ENCODE data around the gene ASPSCR1. TPM values are rescaled to one million over a fixed set of nuclear protein-coding genes. Genes with fewer than 3 reads are reported as not detected.

The ASPSCR1 gene
- total and polyA plus RNA-seq, 2 of the 13 experiments (the other 11 are each of a cell fraction or from before 2014, with no cell fraction given): 274 to 314 TPM

- no peak for TF ChIP-seq GRHL1 (CRISPR knock-in tag; conservative IDR thresholded peaks at IDR 0.05)
- no peak for TF ChIP-seq ZNF207 (IDR thresholded peaks at IDR 0.05; ENCODE audit: borderline replicate concordance)
- TF ChIP-seq ELF1 (CRISPR knock-in tag; IDR thresholded peaks at IDR 0.05): no peak
- TF ChIP-seq DPF2 (CRISPR knock-in tag; IDR thresholded peaks at IDR 0.05; ENCODE audit: borderline replicate concordance, low read depth): peak; percentile 60; the same call in 1 of the 2 replicates
- TF ChIP-seq MED13 (CRISPR knock-in tag; IDR thresholded peaks at IDR 0.05): peak; percentile 35; the same call in 1 of the 2 replicates
- TF ChIP-seq SNRNP70 (IDR thresholded peaks at IDR 0.05; ENCODE audit: low read depth, low read length): no peak
- peak; percentile 65; the same call in 1 of the 2 replicates for TF ChIP-seq ADNP (CRISPR knock-in tag; IDR thresholded peaks at IDR 0.05)
- no peak for TF ChIP-seq ZNF180 (CRISPR knock-in tag; IDR thresholded peaks at IDR 0.05; ENCODE audit: borderline replicate concordance, low read depth)
- TF ChIP-seq DR1 (CRISPR knock-in tag; IDR thresholded peaks at IDR 0.05): peak; percentile 24; the same call in 1 of the 2 replicates
- 0 out of 2 replicates have a peak, but pooled peaks have one; percentile 7 for TF ChIP-seq MXD3 (CRISPR knock-in tag; IDR thresholded peaks at IDR 0.05)
- TF ChIP-seq RNF219 (CRISPR knock-in tag; IDR thresholded peaks at IDR 0.05): no peak; the same call in 1 of the 2 replicates
- TF ChIP-seq PHF8 (CRISPR knock-in tag; IDR thresholded peaks at IDR 0.05): no peak; the same call in 1 of the 2 replicates
- peak; percentile 71 for TF ChIP-seq HOXA3 (CRISPR knock-in tag; IDR thresholded peaks at IDR 0.05)
- TF ChIP-seq ZNF337 (CRISPR knock-in tag; IDR thresholded peaks at IDR 0.05; ENCODE audit: borderline replicate concordance, low read depth): no peak
- no peak; the same call in 1 of the 2 replicates for TF ChIP-seq ZBTB26 (CRISPR knock-in tag; IDR thresholded peaks at IDR 0.05; ENCODE audit: borderline replicate concordance)
- TF ChIP-seq ZNF335 (CRISPR knock-in tag; IDR thresholded peaks at IDR 0.05): peak; percentile 72
- no peak for TF ChIP-seq LBX2 (CRISPR knock-in tag; IDR thresholded peaks at IDR 0.05; ENCODE audit: borderline replicate concordance)
- peak; percentile 78 for TF ChIP-seq ASH2L (IDR thresholded peaks at IDR 0.05; ENCODE audit: insufficient read length, low read depth, low read length)
- TF ChIP-seq MLLT10 (CRISPR knock-in tag; IDR thresholded peaks at IDR 0.05): no peak
- TF ChIP-seq KMT2B (CRISPR knock-in tag; IDR thresholded peaks at IDR 0.05): no peak
Measured at GRCh38 chr17:81999976-82000802, 22.8 kb downstream of the ASPSCR1 start (continued).
